RWPE2 (cell line): Measurements from ENCODE around the gene PIK3R5.

Experiments used
- ATAC-seq: fragments of 200-7000 bp; cut with Tn5 transposase; 3 replicates; pipeline ENCODE4 v1.9.1; 2021; ENCODE audit warnings: low read depth
- DNase-seq: peaks from one replicate; pipeline ENCODE4 v3.0.0-alpha.2; 2020; ENCODE audit warnings: low spot score
- H3K27ac ChIP-seq: fragments of 450-650 bp; 2 replicates; pipeline ENCODE4 v1.5.1; 2017; ENCODE audit warnings: mild to moderate bottlenecking; ENCODE audit not compliant: poor library complexity, severe bottlenecking
- H3K27me3 ChIP-seq: fragments of 250-450 bp; sonication (Bioruptor Pico); 2 replicates; pipeline ENCODE4 v1.5.1; 2021; ENCODE audit warnings: mild to moderate bottlenecking, moderate library complexity; ENCODE audit not compliant: insufficient read depth, poor library complexity, severe bottlenecking
- H3K36me3 ChIP-seq: fragments of 250-450 bp; sonication (Bioruptor Pico); 2 replicates; pipeline ENCODE4 v1.5.1; 2020; ENCODE audit warnings: low read depth, mild to moderate bottlenecking, moderate library complexity
- H3K4me1 ChIP-seq: fragments of 250-450 bp; sonication (Bioruptor Pico); 2 replicates; pipeline ENCODE4 v1.5.1; 2021; ENCODE audit warnings: mild to moderate bottlenecking, moderate library complexity; ENCODE audit not compliant: insufficient read depth, poor library complexity, severe bottlenecking
- H3K4me3 ChIP-seq: fragments of 250-450 bp; sonication (Bioruptor Pico); 2 replicates; pipeline ENCODE4 v1.5.1; 2021; ENCODE audit warnings: mild to moderate bottlenecking, moderate library complexity; ENCODE audit not compliant: severe bottlenecking
- H3K9me3 ChIP-seq: fragments of 250-450 bp; sonication (Bioruptor Pico); 2 replicates; pipeline ENCODE4 v1.5.1; 2021; ENCODE audit warnings: mild to moderate bottlenecking, moderate library complexity; ENCODE audit not compliant: severe bottlenecking
- CTCF ChIP-seq: fragments of 450-650 bp; IDR thresholded peaks from one replicate; pipeline ENCODE4 v1.5.1; 2017; ENCODE audit warnings: mild to moderate bottlenecking, moderate library complexity; ENCODE audit not compliant: poor library complexity, severe bottlenecking

The PIK3R5 gene

GRCh38 chr17:9007052-9007714, 41.7 kb upstream of the PIK3R5 start:
- ATAC-seq: no peak
- Histone ChIP-seq H3K4me3 (no peak overlapping the region), H3K27ac (no peak overlapping the region), H3K4me1 (no peaks in the 10 kb centered on the region), H3K27me3 (peaks cover 20% of the 10 kb centered on the region), H3K36me3 (no peaks in the 10 kb centered on the region), H3K9me3 (no peaks in the 10 kb centered on the region)
- TF ChIP-seq CTCF: no peak
- no peak for DNase-seq

GRCh38 chr17:9006175-9006767, 40.8 kb upstream of the PIK3R5 start:
- H3K36me3 ChIP-seq: no peaks in the 10 kb centered on the region
- DNase-seq: no peak
- ATAC-seq: no peak
- no peaks in the 10 kb centered on the region for H3K9me3 ChIP-seq
- TF ChIP-seq CTCF: no peak
- H3K4me1 ChIP-seq: no peaks in the 10 kb centered on the region
- no peak overlapping the region for H3K4me3 ChIP-seq
- peaks cover 21% of the 10 kb centered on the region for H3K27me3 ChIP-seq
- no peak overlapping the region for H3K27ac ChIP-seq

- peaks cover 21% of the 10 kb centered on the region for H3K27me3 ChIP-seq
- H3K4me1 ChIP-seq: no peaks in the 10 kb centered on the region
- no peaks in the 10 kb centered on the region for H3K36me3 ChIP-seq
- ATAC-seq (no peak), DNase-seq (no peak)
- no peak overlapping the region for H3K27ac ChIP-seq
- no peaks in the 10 kb centered on the region for H3K9me3 ChIP-seq
- H3K4me3 ChIP-seq: no peak overlapping the region
- TF ChIP-seq CTCF: no peak
Measured at GRCh38 chr17:9004961-9005285, 39.4 kb upstream of the PIK3R5 start.

- TF ChIP-seq CTCF: no peak
- H3K36me3 ChIP-seq: no peaks in the 10 kb centered on the region
- H3K27ac ChIP-seq: no peak overlapping the region
- no peak for DNase-seq
- ATAC-seq: no peak
- no peaks in the 10 kb centered on the region for H3K9me3 ChIP-seq
- no peak overlapping the region for H3K4me3 ChIP-seq
- no peaks in the 10 kb centered on the region for H3K4me1 ChIP-seq
- H3K27me3 ChIP-seq: peaks cover 21% of the 10 kb centered on the region
Measured at GRCh38 chr17:9004132-9004960, 38.8 kb upstream of the PIK3R5 start.
